Heart left ventricle (tissue), 13 donors: ENCODE results near the gene JPH2.

ENCODE experiments used
- CTCF ChIP-seq, 12 donors: fragments of 200-600 bp; sonication (generic) in 4 of 12; IDR thresholded peaks; one replicate each; pipeline versions ENCODE4 v1.5.0 to v1.8.0; 2018 to 2022; ENCODE audit warnings: antibody characterized with exemption in 12 of 12, mild to moderate bottlenecking in 5 of 12
- POLR2A ChIP-seq, 2 donors: fragments of 450-650 bp; IDR thresholded peaks; one replicate each; pipeline ENCODE4 v1.6.1; 2017; ENCODE audit warnings: antibody characterized with exemption in 2 of 2, mild to moderate bottlenecking in 2 of 2, moderate library complexity in 2 of 2
- donor health status: ischemic (EF 13 %, LVEDD 7.1; RV severe dilation, severe dysfunction).
- donor health status: DM: no; HTN: yes; CAD: no.
- donor health status: DM: no; HTN: no; CAD: no.
- donor health status: ischemic (EF 25% LVEDD 6.9; RV normal size, moderate dysfunction).
- donor health status: ischemic (EF 25% LVEDD 5.7; RV mildly dilated, moderate dysfunction).
- donor health status: ischemic (EF 35%, LVEDD 5.7; RV mildly dilated, moderate dysfunction).
- donor health status: nonischemic (EF 11% LVEDD 7.7; RV severe dilation, severe dysfunction).
- donor health status: DM: yes; HTN: yes; CAD: no.
- donor health status: PGD.
- donor health status: ischemic (EF 29% LVEDD 5.4; RV normal size, mild dysfunction).
- donor health status: nonischemic (EF 23%, LVEDD 6.1; RV moderate dilation, normal function).

- TF ChIP-seq CTCF (IDR thresholded peaks at IDR 0.05) (no peak), POLR2A (IDR thresholded peaks at IDR 0.05) (no peak)
Observed at GRCh38 chr20:44203161-44203560, 16.2 kb upstream of the JPH2 start.
